HG02943 (cell line): ENCODE results near the gene TUBGCP2.
"Not testable (repeated sequence)": the region's sequence is repeated elsewhere in the genome, so short reads cannot be mapped to it uniquely, and the experiment has no call there.

Experiments used
- ATAC-seq: cut with Tn5 transposase; IDR thresholded peaks from one replicate; pipeline ENCODE4 v1.9.1; 2021; ENCODE audit warnings: mild to moderate bottlenecking, low read depth, moderate library complexity; ENCODE audit not compliant: unreplicated experiment

The TUBGCP2 gene

GRCh38 chr10:133326745-133327650 is 18.3 kb upstream of the TUBGCP2 start:
- ATAC-seq: no peak

GRCh38 chr10:133326223-133326551 is 17.5 kb upstream of the TUBGCP2 start:
- no peak for ATAC-seq

- no peak for ATAC-seq
These were observed 17.0 kb upstream of the TUBGCP2 start for GRCh38 chr10:133325440-133326222.

GRCh38 chr10:133324857-133325260 is 16.2 kb upstream of the TUBGCP2 start:
- no peak for ATAC-seq

- ATAC-seq: no peak
These were observed 15.6 kb upstream of the TUBGCP2 start for GRCh38 chr10:133324198-133324792.

GRCh38 chr10:133322064-133322709 is 13.5 kb upstream of the TUBGCP2 start:
- ATAC-seq: not testable (repeated sequence)

- not testable (repeated sequence) for ATAC-seq
These were observed 12.3 kb upstream of the TUBGCP2 start for GRCh38 chr10:133320852-133321422.

- ATAC-seq: no peak
These were observed 9.9 kb upstream of the TUBGCP2 start for GRCh38 chr10:133318494-133319127.

- ATAC-seq: no peak
These were observed 8.1 kb upstream of the TUBGCP2 start for GRCh38 chr10:133316732-133317131.

GRCh38 chr10:133316266-133316665 is 7.6 kb upstream of the TUBGCP2 start:
- no peak for ATAC-seq

GRCh38 chr10:133315847-133316246 is 7.2 kb upstream of the TUBGCP2 start:
- ATAC-seq: no peak

GRCh38 chr10:133314911-133315310 is 6.2 kb upstream of the TUBGCP2 start:
- no peak for ATAC-seq

- no peak for ATAC-seq
These were observed 4.5 kb upstream of the TUBGCP2 start for GRCh38 chr10:133313192-133313591.

GRCh38 chr10:133312769-133313145 is 4.1 kb upstream of the TUBGCP2 start:
- no peak for ATAC-seq

GRCh38 chr10:133312016-133312768 is 3.5 kb upstream of the TUBGCP2 start:
- ATAC-seq: no peak

GRCh38 chr10:133311570-133311969 is 2.9 kb upstream of the TUBGCP2 start:
- no peak for ATAC-seq

GRCh38 chr10:133310789-133311188 is 2.1 kb upstream of the TUBGCP2 start:
- ATAC-seq: no peak

GRCh38 chr10:133310399-133310755 is 1.7 kb upstream of the TUBGCP2 start:
- no peak for ATAC-seq

- no peak for ATAC-seq
These were observed 1.2 kb upstream of the TUBGCP2 start for GRCh38 chr10:133309720-133310398.
